Panc1 (cell line): ENCODE measurements around the gene TAS2R20.

Source experiments
- POLR2AphosphoS5 ChIP-seq: IDR thresholded peaks from 2 replicates; pipeline ENCODE4 v1.6.1; 2012; ENCODE audit warnings: mild to moderate bottlenecking, low read depth, low read length, moderate library complexity
- TF ChIP-seq, protein P1 (sequence below): fragments of 450-650 bp; IDR thresholded peaks from 2 replicates; pipeline ENCODE4 v1.5.1; 2017; ENCODE audit warnings: mild to moderate bottlenecking

DNA sequence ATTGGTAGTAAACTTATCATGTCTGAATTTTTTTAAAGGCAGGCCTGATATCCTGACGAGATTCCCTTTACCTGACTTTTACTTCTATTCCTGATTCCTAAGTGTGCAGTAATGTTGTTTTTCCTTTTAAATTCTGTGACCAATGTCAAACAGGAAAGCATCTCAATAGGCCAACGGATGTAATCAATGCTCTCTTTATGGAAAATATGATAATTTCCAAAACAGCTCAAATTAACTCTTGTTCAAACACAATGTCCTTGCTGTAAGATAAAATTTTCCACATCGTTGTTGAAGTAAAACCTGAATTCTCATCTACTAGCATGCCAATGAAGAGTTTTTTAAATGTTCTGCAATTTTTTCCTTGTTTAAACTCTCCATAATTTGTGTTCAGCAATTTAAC lies 41.1 kb upstream of the TAS2R20 start:
- TF ChIP-seq, protein P1, sequence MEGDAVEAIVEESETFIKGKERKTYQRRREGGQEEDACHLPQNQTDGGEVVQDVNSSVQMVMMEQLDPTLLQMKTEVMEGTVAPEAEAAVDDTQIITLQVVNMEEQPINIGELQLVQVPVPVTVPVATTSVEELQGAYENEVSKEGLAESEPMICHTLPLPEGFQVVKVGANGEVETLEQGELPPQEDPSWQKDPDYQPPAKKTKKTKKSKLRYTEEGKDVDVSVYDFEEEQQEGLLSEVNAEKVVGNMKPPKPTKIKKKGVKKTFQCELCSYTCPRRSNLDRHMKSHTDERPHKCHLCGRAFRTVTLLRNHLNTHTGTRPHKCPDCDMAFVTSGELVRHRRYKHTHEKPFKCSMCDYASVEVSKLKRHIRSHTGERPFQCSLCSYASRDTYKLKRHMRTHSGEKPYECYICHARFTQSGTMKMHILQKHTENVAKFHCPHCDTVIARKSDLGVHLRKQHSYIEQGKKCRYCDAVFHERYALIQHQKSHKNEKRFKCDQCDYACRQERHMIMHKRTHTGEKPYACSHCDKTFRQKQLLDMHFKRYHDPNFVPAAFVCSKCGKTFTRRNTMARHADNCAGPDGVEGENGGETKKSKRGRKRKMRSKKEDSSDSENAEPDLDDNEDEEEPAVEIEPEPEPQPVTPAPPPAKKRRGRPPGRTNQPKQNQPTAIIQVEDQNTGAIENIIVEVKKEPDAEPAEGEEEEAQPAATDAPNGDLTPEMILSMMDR = no peak
- TF ChIP-seq POLR2AphosphoS5 = no peak
